IMR-90 (cell line): ENCODE measurements around the gene WDR27.

Source experiments
- BHLHE40 ChIP-seq: fragments of 150-350 bp; IDR thresholded peaks from 2 replicates; pipeline ENCODE4 v1.6.1; 2016; ENCODE audit warnings: mild to moderate bottlenecking, low read depth, low read length
- CEBPB ChIP-seq: IDR thresholded peaks from 2 replicates; pipeline ENCODE4 v1.6.1; 2012; ENCODE audit warnings: low read depth, low read length, improper control_type of control experiment
- CHD1 ChIP-seq: IDR thresholded peaks from 2 replicates; pipeline ENCODE4 v1.6.1; 2012; ENCODE audit warnings: low read depth, low read length, improper control_type of control experiment
- CTCF ChIP-seq: conservative IDR thresholded peaks from 2 replicates; pipeline ENCODE4 v1.5.1; 2012; ENCODE audit warnings: mild to moderate bottlenecking, low read depth, low read length, improper control_type of control experiment
- ELK1 ChIP-seq: fragments of 150-350 bp; IDR thresholded peaks from 2 replicates; pipeline ENCODE4 v1.6.1; 2016; ENCODE audit warnings: low read depth, mild to moderate bottlenecking, low read length, moderate library complexity, borderline replicate concordance
- FOS ChIP-seq: fragments of 150-350 bp; IDR thresholded peaks from 2 replicates; pipeline ENCODE4 v1.6.1; 2016; ENCODE audit warnings: low read depth, low read length
- MAZ ChIP-seq: IDR thresholded peaks from 2 replicates; pipeline ENCODE4 v1.6.1; 2012; ENCODE audit warnings: low read depth, mild to moderate bottlenecking, low read length, improper control_type of control experiment, moderate library complexity, borderline replicate concordance
- POLR2A ChIP-seq: IDR thresholded peaks from 2 replicates; pipeline ENCODE4 v1.6.1; 2012; ENCODE audit warnings: mild to moderate bottlenecking, low read depth, low read length
- RCOR1 ChIP-seq: IDR thresholded peaks from 2 replicates; pipeline ENCODE4 v1.6.1; 2012; ENCODE audit warnings: mild to moderate bottlenecking, low read length, improper control_type of control experiment; ENCODE audit not compliant: insufficient replicate concordance
- SMC3 ChIP-seq: fragments of 150-350 bp; IDR thresholded peaks from 2 replicates; pipeline ENCODE4 v1.6.1; 2016; ENCODE audit warnings: low read depth, mild to moderate bottlenecking, antibody characterized with exemption, low read length, moderate library complexity
- USF2 ChIP-seq: fragments of 150-350 bp; IDR thresholded peaks from 2 replicates; pipeline ENCODE4 v1.6.1; 2017; ENCODE audit warnings: mild to moderate bottlenecking, antibody characterized with exemption, low read length, low read depth

- TF ChIP-seq SMC3, result no peak
- TF ChIP-seq CTCF, result no peak
- no peak for TF ChIP-seq BHLHE40
- no peak for TF ChIP-seq MAZ
- no peak for TF ChIP-seq ELK1
- no peak for TF ChIP-seq RCOR1
- TF ChIP-seq POLR2A, result no peak
- TF ChIP-seq CEBPB, result no peak
- no peak for TF ChIP-seq USF2
- TF ChIP-seq CHD1, result no peak
- no peak for TF ChIP-seq FOS
These were observed 143.5 kb downstream of the WDR27 start for GRCh38 chr6:169558378-169558773.
